ENCODE measurements around the gene LYPD1. TPM values are rescaled to one million over a fixed set of nuclear protein-coding genes. Genes with fewer than 3 reads are reported as not detected.
"Not testable (repeated sequence)": the region's sequence is repeated elsewhere in the genome, so short reads cannot be mapped to it uniquely, and the experiment has no call there.

Gene LYPD1
- total RNA-seq, 3 donors from 2014 or later, result 0.48 to 1.9 TPM; not detected in 1

DNA sequence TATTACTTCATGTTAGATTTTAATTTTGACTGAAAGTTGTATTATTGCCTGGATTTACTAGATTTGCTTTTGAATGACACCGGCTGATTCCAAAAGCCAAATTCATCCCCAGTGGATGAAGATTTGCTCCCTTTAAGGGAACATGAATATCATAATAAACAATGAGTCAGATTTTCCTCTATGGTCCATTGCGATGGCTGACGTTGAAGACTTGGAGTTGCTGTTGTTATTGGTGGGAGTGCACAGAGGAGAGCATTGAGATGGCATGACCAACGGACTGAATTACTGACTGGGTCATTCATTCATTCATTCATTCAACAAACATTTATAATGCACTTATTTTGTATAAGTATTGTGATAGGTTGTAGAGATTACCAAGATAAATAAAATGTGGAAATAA is 33.4 kb upstream of the LYPD1 start:
- H3K9me3 ChIP-seq, result no peaks in the 10 kb centered on the region
- intact Hi-C loops (cut with DNase I; ENCODE audit: low total_unique reads), result no loop called here
- H3K27me3 ChIP-seq, result no peaks in the 10 kb centered on the region
- H3K4me1 ChIP-seq, result no peaks in the 10 kb centered on the region
- H3K4me3 ChIP-seq, result no peak overlapping the region
- H3K27ac ChIP-seq, result no peak overlapping the region
- H3K36me3 ChIP-seq, result no peaks in the 10 kb centered on the region
- TF ChIP-seq POLR2AphosphoS5 (IDR thresholded peaks at IDR 0.05) (no peak), POLR2A (IDR thresholded peaks at IDR 0.05) (no peak)
- TF ChIP-seq, protein P1, sequence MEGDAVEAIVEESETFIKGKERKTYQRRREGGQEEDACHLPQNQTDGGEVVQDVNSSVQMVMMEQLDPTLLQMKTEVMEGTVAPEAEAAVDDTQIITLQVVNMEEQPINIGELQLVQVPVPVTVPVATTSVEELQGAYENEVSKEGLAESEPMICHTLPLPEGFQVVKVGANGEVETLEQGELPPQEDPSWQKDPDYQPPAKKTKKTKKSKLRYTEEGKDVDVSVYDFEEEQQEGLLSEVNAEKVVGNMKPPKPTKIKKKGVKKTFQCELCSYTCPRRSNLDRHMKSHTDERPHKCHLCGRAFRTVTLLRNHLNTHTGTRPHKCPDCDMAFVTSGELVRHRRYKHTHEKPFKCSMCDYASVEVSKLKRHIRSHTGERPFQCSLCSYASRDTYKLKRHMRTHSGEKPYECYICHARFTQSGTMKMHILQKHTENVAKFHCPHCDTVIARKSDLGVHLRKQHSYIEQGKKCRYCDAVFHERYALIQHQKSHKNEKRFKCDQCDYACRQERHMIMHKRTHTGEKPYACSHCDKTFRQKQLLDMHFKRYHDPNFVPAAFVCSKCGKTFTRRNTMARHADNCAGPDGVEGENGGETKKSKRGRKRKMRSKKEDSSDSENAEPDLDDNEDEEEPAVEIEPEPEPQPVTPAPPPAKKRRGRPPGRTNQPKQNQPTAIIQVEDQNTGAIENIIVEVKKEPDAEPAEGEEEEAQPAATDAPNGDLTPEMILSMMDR (IDR thresholded peaks at IDR 0.05), result no peak
- no peak for DNase-seq (ENCODE audit: low spot score in 2 of 2)

DNA sequence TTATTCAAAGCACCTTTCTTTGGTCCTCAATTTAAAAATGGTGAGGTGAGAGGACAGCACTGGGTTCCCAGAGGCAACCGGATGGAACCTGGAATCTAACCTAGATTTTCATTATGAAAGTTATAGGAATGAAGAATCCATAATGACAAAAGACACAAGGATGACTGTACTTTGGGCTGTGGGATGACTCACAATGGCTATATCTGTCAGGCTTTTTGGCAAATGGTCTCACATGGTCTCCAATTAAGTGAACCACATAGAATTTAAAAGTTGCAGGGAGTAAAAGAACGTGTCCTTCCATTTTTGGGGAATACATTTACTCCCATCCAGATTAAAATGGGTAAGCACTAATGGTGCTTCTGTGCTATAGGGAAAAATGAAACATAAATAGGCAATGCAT is 31.8 kb upstream of the LYPD1 start:
- Histone ChIP-seq H3K27me3 (no peaks in the 10 kb centered on the region), H3K36me3 (no peaks in the 10 kb centered on the region), H3K9me3 (no peaks in the 10 kb centered on the region), H3K4me3 (no peak overlapping the region), H3K4me1 (no peaks in the 10 kb centered on the region), H3K27ac (no peak overlapping the region)
- DNase-seq (ENCODE audit: low spot score in 2 of 2), result no peak
- TF ChIP-seq POLR2A (IDR thresholded peaks at IDR 0.05) (no peak), POLR2AphosphoS5 (IDR thresholded peaks at IDR 0.05) (no peak)
- TF ChIP-seq, protein P1 (IDR thresholded peaks at IDR 0.05), result no peak
- intact Hi-C loops (cut with DNase I; ENCODE audit: low total_unique reads), result no loop called here

GRCh38 chr2:132699802-132700201 is 29.8 kb upstream of the LYPD1 start:
- H3K27ac ChIP-seq; H3K4me3 ChIP-seq; DNase-seq (ENCODE audit: low spot score in 2 of 2); intact Hi-C loops (cut with DNase I; ENCODE audit: low total_unique reads); H3K4me1 ChIP-seq; H3K36me3 ChIP-seq; H3K27me3 ChIP-seq; H3K9me3 ChIP-seq: not testable (repeated sequence)

- H3K4me1 ChIP-seq; H3K4me3 ChIP-seq; DNase-seq (ENCODE audit: low spot score in 2 of 2); H3K27ac ChIP-seq; intact Hi-C loops (cut with DNase I; ENCODE audit: low total_unique reads); H3K9me3 ChIP-seq; H3K27me3 ChIP-seq; H3K36me3 ChIP-seq: not testable (repeated sequence)
Observed at GRCh38 chr2:132698347-132698746, 28.3 kb upstream of the LYPD1 start.

DNA sequence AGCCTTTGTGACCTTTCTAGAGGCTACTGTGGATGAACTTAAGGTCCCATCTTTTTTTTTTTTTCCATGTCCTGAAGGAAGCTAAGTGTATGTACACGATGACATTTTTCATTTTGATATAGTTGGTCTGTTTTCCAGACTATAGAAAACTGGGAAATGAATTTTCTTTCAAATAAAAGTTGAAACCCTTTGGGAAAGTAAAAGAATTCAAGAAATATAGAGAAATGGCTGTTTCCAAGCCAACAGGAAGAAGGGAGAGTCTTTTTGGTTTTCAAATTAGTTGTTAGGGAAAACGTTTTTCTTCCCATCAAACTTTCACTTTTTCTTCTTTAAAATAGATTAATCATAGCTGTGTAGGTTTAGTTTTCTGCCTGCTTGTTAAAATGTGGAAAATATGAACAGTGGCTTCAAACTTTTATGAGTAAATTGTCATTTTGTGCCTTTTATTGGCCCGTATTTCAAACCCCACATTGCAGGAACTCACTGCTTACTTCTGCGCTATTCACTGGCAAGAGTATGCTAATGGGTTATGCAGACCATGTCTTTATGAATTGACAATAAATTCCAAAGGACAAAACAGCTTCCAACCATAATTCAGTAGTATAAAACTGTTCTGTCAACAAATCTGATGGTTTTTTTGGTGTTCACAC is 27.7 kb upstream of the LYPD1 start:
- H3K4me3 ChIP-seq, result no peak overlapping the region
- no peak overlapping the region for H3K27ac ChIP-seq
- TF ChIP-seq POLR2A (IDR thresholded peaks at IDR 0.05) (no peak), POLR2AphosphoS5 (IDR thresholded peaks at IDR 0.05) (no peak)
- TF ChIP-seq, protein P1 (IDR thresholded peaks at IDR 0.05), result no peak

DNA sequence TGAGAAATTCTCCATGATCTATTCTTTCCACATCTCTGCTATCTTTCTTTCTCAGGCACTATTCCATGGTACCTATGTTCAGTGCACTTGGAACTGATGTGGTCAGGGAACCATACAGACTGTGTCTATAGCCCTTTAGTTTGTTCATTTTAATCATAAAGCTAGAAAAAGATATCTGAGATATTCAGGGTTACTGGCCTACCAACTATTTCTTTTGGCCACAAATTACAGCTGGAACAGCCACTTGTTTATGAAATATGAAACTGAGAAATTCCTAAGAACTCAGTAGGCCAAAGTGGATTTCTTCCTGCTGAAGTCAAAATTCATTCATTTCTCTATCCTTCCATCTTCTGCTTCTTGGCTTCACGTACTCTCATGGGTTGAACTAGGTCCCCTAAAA is 22.8 kb upstream of the LYPD1 start:
- Histone ChIP-seq H3K9me3 (no peaks in the 10 kb centered on the region), H3K4me1 (no peaks in the 10 kb centered on the region), H3K27me3 (no peaks in the 10 kb centered on the region), H3K4me3 (no peak overlapping the region), H3K27ac (no peak overlapping the region), H3K36me3 (no peaks in the 10 kb centered on the region)
- TF ChIP-seq POLR2A (IDR thresholded peaks at IDR 0.05) (no peak), POLR2AphosphoS5 (IDR thresholded peaks at IDR 0.05) (no peak)
- TF ChIP-seq, protein P1 (IDR thresholded peaks at IDR 0.05), result no peak
- no peak for DNase-seq (ENCODE audit: low spot score in 2 of 2)
- intact Hi-C loops (cut with DNase I; ENCODE audit: low total_unique reads), result no loop called here

More for the DNA sequence above, 27.7 kb upstream of the LYPD1 start:
- Histone ChIP-seq H3K9me3 (no peaks in the 10 kb centered on the region), H3K36me3 (no peaks in the 10 kb centered on the region), H3K4me1 (no peaks in the 10 kb centered on the region), H3K27me3 (no peaks in the 10 kb centered on the region)
- DNase-seq (ENCODE audit: low spot score in 2 of 2), result no peak
- intact Hi-C loops (cut with DNase I; ENCODE audit: low total_unique reads), result no loop called here
